Measurements from ENCODE around the gene TNNT2. TPM values are rescaled to one million over a fixed set of nuclear protein-coding genes. Genes with fewer than 3 reads are reported as not detected.

TNNT2 gene
- total and polyA plus RNA-seq, 2 of the 4 experiments (the other 2 are of a cell fraction) = 0.18 to 1.2 TPM

GRCh38 chr1:201358596-201358995 is 18.9 kb downstream of the TNNT2 start:
- intact Hi-C loops (cut with micrococcal nuclease) (no loop called here), in situ Hi-C loops (cut with MboI; ENCODE audit: low sequenced_read_pairs) (no loop called here), dilution Hi-C loops (cut with HindIII; ENCODE audit: low sequenced_read_pairs, unreplicated experiment) (no loop called here)
- Histone ChIP-seq H2AK5ac (ENCODE audit: low read depth, low read length) (no peak overlapping the region), H3K79me1 (ENCODE audit: low read depth in 1 of 2, low read length in 2 of 2) (no peaks in the 10 kb centered on the region), H2AK9ac (replicated peaks; ENCODE audit: low read depth, low read length, poor library complexity) (no peak overlapping the region), H3K56ac (ENCODE audit: extremely low read depth, insufficient read depth, low read length) (no peak overlapping the region), H3K9me1 (ENCODE audit: insufficient read depth, low read length) (no peaks in the 10 kb centered on the region), H3K14ac (replicated peaks; ENCODE audit: low read depth, low read length) (no peak overlapping the region), H3K18ac (ENCODE audit: low read depth, low read length) (no peak overlapping the region), H2BK20ac (ENCODE audit: low read depth, low read length) (no peak overlapping the region), H3K27me3 (ENCODE audit: control insufficient read depth, insufficient read depth, low read length) (peaks cover 76% of the 10 kb centered on the region), H3K4me3 (ENCODE audit: insufficient read depth, low read depth, low read length) (no peak overlapping the region), H4K5ac (ENCODE audit: low read depth, low read length) (no peak overlapping the region), H3K23ac (ENCODE audit: low read depth, low read length) (no peak overlapping the region), H3K4ac (ENCODE audit: low read depth, low read length) (no peak overlapping the region), H4K91ac (ENCODE audit: insufficient read depth, low read depth, low read length) (no peak overlapping the region), H4K20me1 (ENCODE audit: insufficient read depth, low read length) (no peaks in the 10 kb centered on the region; the same call in 1 of the 2 replicates), H3K9ac (ENCODE audit: low read depth, low read length) (no peak overlapping the region), H2BK15ac (ENCODE audit: low read depth, low read length) (no peak overlapping the region), H3K9me3 (ENCODE audit: control insufficient read depth, insufficient read depth, low read length) (no peaks in the 10 kb centered on the region), H3K27ac (ENCODE audit: insufficient read depth, low read length) (no peak overlapping the region), H2AFZ (replicated peaks; ENCODE audit: low read length, poor library complexity) (no peak overlapping the region), H3K36me3 (ENCODE audit: control insufficient read depth, insufficient read depth, low read length) (no peaks in the 10 kb centered on the region), H2BK120ac (ENCODE audit: low read depth, low read length) (no peak overlapping the region), H4K8ac (ENCODE audit: low read depth in 2 of 2, low read length in 2 of 2) (no peak overlapping the region), H3K4me2 (ENCODE audit: low read depth, low read length) (no peak overlapping the region), H2BK5ac (ENCODE audit: low read depth, low read length, poor library complexity, severe bottlenecking) (no peak overlapping the region), H3K4me1 (ENCODE audit: control insufficient read depth, insufficient read depth, low read length) (no peaks in the 10 kb centered on the region)
- CTCF ChIA-PET = no interaction called here
- ATAC-seq (ENCODE audit: low read depth) = no peak
- no TSS peak for BruUV-seq (replicated peaks)
- POLR2A ChIA-PET (ENCODE audit: unreplicated experiment) = no interaction called here
- TF ChIP-seq RAD21 (IDR thresholded peaks at IDR 0.05; ENCODE audit: low read length) (no peak), CEBPB (IDR thresholded peaks at IDR 0.05; ENCODE audit: low read depth, low read length) (no peak), NFE2L2 (IDR thresholded peaks at IDR 0.05; ENCODE audit: low read depth, low read length) (no peak), RCOR1 (IDR thresholded peaks at IDR 0.05; ENCODE audit: insufficient replicate concordance, low read length) (no peak), RFX5 (IDR thresholded peaks at IDR 0.05; ENCODE audit: low read depth, low read length) (no peak), POLR2A (IDR thresholded peaks at IDR 0.05; ENCODE audit: low read depth, low read length) (no peak), CTCF (conservative IDR thresholded peaks at IDR 0.05; ENCODE audit: low read depth, low read length) (no peak), MXI1 (IDR thresholded peaks at IDR 0.05; ENCODE audit: borderline replicate concordance, low read depth, low read length) (no peak), MAZ (IDR thresholded peaks at IDR 0.05; ENCODE audit: borderline replicate concordance, low read depth, low read length) (no peak), MAFK (IDR thresholded peaks at IDR 0.05; ENCODE audit: low read depth, low read length) (no peak), CHD1 (IDR thresholded peaks at IDR 0.05; ENCODE audit: low read depth, low read length) (no peak), BHLHE40 (IDR thresholded peaks at IDR 0.05; ENCODE audit: low read depth, low read length) (no peak)
- no CpG with 5 or more reads among the region's 4 CpGs for WGBS, 2 experiments (ENCODE audit: extremely low coverage in 2 of 2, insufficient read length in 1 of 2)
- peak; percentile 3 for DNase-seq

Measured in IMR-90 (cell line).